GM12874 (cell line): ENCODE results near the gene PFAS.

Experiments used
- TF ChIP-seq, protein P1 (sequence below): IDR thresholded peaks from 2 replicates; pipeline ENCODE4 v1.5.1; 2011; ENCODE audit warnings: low read depth, mild to moderate bottlenecking, control low read depth, low read length, moderate library complexity; ENCODE audit not compliant: insufficient read depth

PFAS gene

DNA sequence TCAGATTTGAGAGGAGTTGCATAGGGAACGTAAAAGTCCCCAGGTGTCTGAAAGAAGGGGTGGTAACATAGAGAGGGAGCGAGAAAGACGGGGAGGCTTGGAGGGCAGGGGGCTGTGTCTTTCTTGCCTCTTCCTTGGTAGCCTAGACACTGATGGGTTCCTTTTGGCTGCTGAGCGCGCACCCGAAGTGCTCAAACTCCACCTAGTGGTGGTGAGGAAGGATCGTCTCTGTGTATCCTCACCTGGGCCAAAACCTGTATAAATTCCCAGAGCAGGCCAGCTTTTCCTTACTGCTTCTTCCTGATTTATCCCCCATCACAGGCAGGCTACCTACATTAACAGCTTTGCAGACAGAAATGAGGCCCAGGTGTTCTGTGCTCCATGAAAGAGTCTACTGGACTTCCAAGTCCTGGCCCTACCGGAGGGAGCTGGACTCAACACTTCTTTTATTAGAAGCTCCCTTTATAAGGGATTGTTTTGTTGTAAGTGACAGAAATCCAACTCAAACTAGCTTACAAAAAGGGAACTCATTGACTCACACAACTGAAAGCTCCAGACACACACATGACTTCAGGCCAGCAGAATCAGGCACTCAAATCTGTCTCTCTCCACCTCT lies 51.6 kb downstream of the PFAS start:
- TF ChIP-seq, protein P1, sequence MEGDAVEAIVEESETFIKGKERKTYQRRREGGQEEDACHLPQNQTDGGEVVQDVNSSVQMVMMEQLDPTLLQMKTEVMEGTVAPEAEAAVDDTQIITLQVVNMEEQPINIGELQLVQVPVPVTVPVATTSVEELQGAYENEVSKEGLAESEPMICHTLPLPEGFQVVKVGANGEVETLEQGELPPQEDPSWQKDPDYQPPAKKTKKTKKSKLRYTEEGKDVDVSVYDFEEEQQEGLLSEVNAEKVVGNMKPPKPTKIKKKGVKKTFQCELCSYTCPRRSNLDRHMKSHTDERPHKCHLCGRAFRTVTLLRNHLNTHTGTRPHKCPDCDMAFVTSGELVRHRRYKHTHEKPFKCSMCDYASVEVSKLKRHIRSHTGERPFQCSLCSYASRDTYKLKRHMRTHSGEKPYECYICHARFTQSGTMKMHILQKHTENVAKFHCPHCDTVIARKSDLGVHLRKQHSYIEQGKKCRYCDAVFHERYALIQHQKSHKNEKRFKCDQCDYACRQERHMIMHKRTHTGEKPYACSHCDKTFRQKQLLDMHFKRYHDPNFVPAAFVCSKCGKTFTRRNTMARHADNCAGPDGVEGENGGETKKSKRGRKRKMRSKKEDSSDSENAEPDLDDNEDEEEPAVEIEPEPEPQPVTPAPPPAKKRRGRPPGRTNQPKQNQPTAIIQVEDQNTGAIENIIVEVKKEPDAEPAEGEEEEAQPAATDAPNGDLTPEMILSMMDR = peak; percentile 95

DNA sequence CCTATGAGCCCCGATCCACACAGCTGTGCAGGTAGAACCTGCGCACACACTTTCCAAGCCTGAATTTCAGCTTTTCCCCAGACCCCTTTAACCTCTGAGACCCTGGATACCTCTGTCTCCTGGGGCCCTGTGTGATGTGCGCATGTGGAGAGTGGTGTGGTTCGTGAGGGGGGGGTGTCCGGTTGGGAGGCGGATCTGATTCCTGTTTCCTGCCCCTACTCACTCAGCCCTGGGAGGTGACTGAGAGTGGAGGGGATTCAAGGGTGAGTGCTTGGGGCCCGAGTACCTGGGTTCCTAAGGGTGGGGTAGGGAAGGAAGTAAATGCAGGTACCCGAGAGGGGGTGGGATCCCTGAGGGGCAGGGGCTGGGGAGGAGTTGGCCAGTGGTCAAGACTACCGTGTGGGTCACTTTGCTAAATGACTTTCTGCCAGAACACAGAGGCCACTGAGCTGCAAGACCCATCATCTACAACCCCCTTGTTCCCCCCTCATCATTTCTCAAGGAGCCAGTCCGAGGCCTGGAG lies 61.6 kb downstream of the PFAS start:
- TF ChIP-seq, protein P1 = no peak

DNA sequence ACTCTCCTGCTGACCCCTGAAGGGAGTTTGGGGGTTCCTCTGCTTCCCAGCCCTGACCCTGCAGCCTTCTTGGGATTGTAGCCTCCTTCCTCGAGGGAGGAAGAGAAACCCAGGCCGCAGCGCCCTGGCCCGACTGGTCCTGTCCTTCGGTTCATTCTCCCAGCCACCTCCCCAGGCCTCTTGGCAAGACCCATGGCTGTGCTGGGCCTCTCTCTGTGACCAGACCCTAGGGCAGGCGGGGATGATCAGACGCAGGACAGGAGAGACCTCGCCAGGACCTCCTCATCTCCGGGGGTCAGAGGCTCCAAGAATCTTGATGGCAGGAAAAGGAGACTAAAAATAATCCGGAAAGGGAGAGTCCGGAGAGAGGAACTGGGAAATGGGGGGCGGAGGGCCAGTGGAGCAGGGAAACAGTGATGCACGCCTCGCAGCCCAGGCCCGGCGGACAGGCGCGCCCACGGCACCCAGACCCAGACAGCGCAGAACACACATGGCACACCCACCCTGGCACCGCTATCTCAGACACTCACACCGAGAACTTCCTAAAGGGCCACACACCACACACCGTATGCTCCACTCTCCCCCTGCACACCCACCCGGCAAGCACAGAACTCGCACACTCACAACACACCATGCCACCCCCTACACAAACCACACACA lies 62.2 kb downstream of the PFAS start:
- TF ChIP-seq, protein P1 = no peak

DNA sequence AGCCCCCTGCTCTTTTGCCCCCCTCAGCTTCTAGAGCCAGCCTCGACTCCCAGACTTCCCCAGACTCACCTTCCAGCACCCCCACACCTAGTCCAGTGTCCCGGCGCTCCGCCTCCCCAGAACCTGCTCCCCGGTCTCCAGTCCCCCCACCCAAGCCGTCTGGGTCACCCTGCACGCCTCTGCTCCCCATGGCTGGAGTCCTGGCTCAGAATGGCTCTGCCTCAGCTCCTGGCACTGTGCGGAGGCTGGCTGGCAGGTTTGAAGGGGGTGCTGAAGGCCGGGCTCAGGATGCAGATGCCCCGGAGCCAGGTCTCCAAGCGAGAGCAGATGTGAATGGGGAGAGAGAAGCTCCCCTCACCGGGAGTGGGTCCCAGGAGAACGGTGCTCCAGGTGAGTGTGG lies 63.2 kb downstream of the PFAS start:
- TF ChIP-seq, protein P1 = no peak

DNA sequence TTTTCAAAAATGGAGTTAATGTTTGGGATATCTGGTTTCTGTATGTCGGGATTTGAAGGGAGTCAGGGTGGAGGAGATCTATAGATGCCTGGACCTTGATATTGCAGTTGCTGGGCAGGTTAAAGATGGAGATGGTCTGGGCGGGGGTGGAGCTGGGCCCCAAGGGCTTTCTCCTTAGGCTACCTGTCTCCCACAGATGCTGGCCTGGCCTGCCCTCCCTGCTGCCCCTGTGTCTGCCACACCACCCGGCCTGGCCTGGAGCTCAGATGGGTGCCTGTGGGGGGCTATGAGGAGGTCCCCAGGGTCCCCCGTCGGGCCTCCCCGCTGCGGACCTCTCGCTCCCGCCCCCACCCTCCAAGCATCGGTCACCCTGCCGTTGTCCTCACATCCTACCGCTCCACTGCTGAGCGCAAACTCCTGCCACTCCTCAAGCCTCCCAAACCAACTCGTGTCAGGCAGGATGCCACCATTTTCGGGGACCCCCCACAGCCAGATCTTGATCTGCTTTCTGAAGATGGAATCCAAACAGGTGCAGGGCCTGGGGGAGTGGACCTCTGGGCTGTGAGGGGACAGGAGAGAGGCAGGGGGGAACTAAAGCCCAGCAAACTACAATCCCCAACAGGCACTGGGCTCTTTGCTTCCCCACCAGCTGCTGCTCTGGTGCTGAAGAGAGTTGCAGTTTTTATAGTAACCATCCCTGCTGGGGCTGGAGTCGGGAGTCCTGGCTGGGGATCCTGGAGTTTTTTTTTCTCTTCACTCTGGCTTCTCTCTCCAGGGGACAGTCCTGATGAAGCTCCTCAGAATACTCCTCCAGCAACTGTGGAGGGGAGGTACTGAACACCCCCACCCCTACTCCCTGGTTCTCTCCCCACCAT lies 63.9 kb downstream of the PFAS start:
- TF ChIP-seq, protein P1 = no peak

DNA sequence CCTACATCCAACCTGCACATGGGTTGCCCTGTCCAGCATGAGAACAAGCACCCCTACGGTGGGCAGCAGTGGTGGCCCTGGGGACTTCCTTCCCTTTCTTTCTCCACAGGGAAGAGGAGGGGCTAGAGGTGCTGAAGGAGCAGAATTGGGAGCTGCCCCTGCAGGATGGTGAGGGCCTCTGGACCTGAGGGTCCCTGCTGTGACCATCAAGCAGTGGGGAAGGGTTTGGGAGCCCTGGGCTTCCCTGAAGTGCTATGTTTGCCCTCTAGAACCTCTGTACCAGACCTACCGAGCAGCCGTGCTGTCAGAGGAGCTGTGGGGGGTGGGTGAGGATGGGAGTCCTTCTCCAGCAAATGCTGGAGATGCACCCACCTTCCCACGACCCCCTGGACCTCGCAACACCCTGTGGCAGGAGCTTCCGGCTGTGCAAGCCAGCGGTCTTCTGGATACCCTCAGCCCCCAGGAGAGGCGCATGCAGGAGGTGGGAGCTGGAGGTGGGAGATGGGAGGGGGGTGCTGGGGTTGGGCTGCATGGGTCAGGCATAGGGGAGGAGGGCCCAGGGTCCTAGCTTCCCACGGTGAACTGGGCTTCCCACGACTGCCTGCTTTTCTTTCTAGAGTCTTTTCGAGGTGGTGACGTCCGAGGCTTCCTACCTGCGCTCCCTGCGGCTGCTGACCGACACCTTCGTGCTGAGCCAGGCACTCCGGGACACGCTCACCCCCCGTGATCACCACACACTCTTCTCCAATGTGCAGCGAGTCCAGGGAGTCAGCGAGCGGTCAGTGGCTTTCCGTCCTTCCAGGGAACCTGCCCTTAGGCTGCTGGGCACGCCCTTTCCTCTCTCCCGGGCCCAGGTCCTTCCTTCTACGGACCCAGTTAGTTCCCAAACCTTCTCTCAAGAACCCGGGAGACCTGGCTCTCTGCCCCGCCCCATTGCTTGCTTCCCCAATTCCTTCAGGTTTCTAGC lies 66.0 kb downstream of the PFAS start:
- TF ChIP-seq, protein P1 = no peak
